ENCODE results near the gene B3GNT9.

DNA sequence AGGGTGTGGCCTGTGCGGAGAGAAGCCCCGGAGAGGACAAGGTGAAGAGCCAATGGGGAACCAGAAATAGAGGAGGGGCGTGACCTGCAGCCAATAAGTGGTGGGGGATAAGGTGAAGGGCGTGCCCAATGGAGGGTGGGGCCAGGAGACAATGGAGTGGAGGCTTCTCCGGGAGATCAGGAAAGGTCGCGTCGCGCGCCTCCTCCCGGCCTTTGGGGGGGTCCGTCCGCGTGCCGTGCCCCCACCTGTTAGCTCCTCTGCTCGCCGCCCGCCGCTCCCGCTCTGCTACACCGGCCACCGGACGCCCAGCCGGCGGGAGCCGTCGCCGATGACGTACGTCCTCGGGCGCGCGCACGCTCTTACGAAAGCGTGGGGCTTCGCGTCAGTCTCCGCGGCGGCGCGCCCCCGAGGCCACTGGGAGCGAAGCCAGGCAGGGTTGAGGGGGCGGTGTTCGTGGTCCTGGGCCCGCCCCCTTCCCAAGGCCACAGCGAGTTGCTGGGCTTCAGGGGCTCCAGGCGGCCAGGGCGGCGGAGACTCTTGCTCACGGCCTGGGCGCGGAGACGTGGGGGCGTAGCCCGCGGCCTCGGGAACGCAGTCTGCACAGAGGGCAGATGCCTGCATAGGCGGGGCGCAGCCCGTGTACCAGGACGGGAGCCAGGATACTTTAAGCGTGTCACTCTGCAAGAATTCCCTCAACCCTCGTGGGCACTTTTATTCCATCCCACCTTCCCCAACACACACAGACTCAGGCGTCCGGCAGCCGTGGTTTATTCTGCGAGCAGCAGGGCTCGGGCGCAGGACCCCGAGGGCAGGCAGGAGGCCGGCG is 33.0 kb upstream of the B3GNT9 start, which contains the start of gene MATCAP1:
- TF ChIP-seq, protein P1, sequence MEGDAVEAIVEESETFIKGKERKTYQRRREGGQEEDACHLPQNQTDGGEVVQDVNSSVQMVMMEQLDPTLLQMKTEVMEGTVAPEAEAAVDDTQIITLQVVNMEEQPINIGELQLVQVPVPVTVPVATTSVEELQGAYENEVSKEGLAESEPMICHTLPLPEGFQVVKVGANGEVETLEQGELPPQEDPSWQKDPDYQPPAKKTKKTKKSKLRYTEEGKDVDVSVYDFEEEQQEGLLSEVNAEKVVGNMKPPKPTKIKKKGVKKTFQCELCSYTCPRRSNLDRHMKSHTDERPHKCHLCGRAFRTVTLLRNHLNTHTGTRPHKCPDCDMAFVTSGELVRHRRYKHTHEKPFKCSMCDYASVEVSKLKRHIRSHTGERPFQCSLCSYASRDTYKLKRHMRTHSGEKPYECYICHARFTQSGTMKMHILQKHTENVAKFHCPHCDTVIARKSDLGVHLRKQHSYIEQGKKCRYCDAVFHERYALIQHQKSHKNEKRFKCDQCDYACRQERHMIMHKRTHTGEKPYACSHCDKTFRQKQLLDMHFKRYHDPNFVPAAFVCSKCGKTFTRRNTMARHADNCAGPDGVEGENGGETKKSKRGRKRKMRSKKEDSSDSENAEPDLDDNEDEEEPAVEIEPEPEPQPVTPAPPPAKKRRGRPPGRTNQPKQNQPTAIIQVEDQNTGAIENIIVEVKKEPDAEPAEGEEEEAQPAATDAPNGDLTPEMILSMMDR (IDR thresholded peaks at IDR 0.05; ENCODE audit: low read length), result no peak
- no peak for TF ChIP-seq EZH2phosphoT487 (IDR thresholded peaks at IDR 0.05; ENCODE audit: low read length)
